ENCODE measurements around the gene WLS. TPM values are rescaled to one million over a fixed set of nuclear protein-coding genes. Genes with fewer than 3 reads are reported as not detected.

The WLS gene
- total RNA-seq, 2 donors from 2014 or later, result 74.5 to 92.1 TPM

DNA sequence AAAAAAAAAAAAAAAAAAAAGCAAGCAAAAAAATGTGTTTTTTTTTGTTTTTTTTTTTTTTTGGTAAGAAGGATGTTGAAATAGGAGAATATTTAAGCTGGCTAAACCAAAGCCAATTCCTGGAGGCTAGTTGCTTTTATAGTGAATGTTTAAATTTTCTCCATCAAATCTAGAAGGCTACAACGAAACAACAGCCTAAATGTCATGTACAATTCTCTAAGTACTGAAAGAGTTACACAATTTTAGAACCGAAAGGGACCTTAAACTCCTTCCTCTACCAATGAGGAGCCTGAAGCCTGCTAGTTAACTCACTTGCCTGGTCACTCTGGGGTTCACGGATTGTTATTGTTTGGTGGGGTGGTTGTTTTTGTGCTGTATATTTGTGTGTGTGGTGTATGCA is 3.5 kb downstream of the WLS start:
- WGBS, result 21% methylated on average over 3 of the region's 3 CpGs

DNA sequence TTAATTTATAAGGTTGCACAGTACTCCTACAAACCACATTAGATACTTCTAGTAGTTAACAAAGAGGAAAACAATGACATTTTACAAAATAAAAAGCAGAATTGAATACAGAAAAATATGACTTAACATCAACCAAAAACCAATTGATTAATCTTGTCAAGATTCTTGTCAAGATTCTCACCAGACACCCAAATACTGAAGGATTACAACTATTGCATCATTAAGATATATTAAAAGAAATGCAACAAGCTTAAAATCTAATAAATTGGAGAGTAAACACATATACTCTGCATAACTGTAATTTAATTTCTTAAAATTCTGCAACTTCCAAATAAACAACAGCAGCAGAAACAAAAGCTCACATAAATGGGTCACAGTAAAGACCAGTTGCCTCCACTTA is 4.7 kb downstream of the WLS start:
- H3K4me1 ChIP-seq (replicated peaks), result no peaks in the 10 kb centered on the region
- TF ChIP-seq POLR2A (IDR thresholded peaks at IDR 0.05) (no peak), POLR2AphosphoS5 (IDR thresholded peaks at IDR 0.05) (no peak)
- TF ChIP-seq, protein P1, sequence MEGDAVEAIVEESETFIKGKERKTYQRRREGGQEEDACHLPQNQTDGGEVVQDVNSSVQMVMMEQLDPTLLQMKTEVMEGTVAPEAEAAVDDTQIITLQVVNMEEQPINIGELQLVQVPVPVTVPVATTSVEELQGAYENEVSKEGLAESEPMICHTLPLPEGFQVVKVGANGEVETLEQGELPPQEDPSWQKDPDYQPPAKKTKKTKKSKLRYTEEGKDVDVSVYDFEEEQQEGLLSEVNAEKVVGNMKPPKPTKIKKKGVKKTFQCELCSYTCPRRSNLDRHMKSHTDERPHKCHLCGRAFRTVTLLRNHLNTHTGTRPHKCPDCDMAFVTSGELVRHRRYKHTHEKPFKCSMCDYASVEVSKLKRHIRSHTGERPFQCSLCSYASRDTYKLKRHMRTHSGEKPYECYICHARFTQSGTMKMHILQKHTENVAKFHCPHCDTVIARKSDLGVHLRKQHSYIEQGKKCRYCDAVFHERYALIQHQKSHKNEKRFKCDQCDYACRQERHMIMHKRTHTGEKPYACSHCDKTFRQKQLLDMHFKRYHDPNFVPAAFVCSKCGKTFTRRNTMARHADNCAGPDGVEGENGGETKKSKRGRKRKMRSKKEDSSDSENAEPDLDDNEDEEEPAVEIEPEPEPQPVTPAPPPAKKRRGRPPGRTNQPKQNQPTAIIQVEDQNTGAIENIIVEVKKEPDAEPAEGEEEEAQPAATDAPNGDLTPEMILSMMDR (IDR thresholded peaks at IDR 0.05), result no peak
- no peak for DNase-seq (ENCODE audit: low spot score)
- no peak overlapping the region for H3K4me3 ChIP-seq
- H3K27ac ChIP-seq, result no peak overlapping the region
- no peaks in the 10 kb centered on the region for H3K27me3 ChIP-seq (replicated peaks; ENCODE audit: insufficient read depth)
- no peaks in the 10 kb centered on the region for H3K9me3 ChIP-seq
- intact Hi-C loops (cut with DNase I), result no loop called here
- no peaks in the 10 kb centered on the region for H3K36me3 ChIP-seq

More for the DNA sequence above, 3.5 kb downstream of the WLS start:
- no peaks in the 10 kb centered on the region for H3K27me3 ChIP-seq (replicated peaks; ENCODE audit: insufficient read depth)
- H3K9me3 ChIP-seq, result no peaks in the 10 kb centered on the region
- H3K4me1 ChIP-seq (replicated peaks), result no peaks in the 10 kb centered on the region
- H3K27ac ChIP-seq, result peak overlapping the region; percentile 85 to 87
- intact Hi-C loops (cut with DNase I), result no loop called here
- H3K36me3 ChIP-seq, result no peaks in the 10 kb centered on the region
- TF ChIP-seq, protein P1 (IDR thresholded peaks at IDR 0.05), result no peak
- TF ChIP-seq POLR2A (IDR thresholded peaks at IDR 0.05) (no peak), POLR2AphosphoS5 (IDR thresholded peaks at IDR 0.05) (no peak)
- DNase-seq (ENCODE audit: low spot score), result no peak
- peak overlapping the region in 1 of 2 donors; percentile 7 for H3K4me3 ChIP-seq

DNA sequence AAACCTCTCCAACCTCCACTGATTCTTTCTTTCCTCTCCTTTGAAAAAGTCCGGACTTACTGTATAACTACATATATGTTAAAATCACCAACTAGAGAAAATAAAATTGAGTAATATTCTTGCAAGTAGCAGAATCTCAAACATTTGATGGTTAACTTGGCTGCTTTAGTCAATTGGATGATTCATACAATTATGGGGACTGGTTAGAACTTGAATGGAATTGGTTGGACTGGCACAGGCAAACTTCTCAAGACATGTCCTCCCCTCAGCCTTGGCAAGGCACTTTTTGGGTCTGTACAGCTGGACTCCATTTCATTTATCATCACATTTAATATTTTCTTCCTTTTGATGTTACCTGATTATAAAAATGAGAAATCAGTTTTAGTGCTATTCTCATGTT is 6.5 kb downstream of the WLS start:
- peak; percentile 37 for DNase-seq (ENCODE audit: low spot score)
- no peaks in the 10 kb centered on the region for H3K9me3 ChIP-seq
- H3K27me3 ChIP-seq (replicated peaks; ENCODE audit: insufficient read depth), result no peaks in the 10 kb centered on the region
- no peaks in the 10 kb centered on the region for H3K36me3 ChIP-seq
- H3K4me1 ChIP-seq (replicated peaks), result no peaks in the 10 kb centered on the region
- intact Hi-C loops (cut with DNase I), result no loop called here
- H3K27ac ChIP-seq, result no peak overlapping the region
- TF ChIP-seq POLR2AphosphoS5 (IDR thresholded peaks at IDR 0.05), result no peak
- TF ChIP-seq, protein P1 (IDR thresholded peaks at IDR 0.05), result no peak
- TF ChIP-seq POLR2A (IDR thresholded peaks at IDR 0.05), result no peak
- H3K4me3 ChIP-seq, result no peak overlapping the region
- WGBS, result 48% methylated on average over 1 of the region's 1 CpG

DNA sequence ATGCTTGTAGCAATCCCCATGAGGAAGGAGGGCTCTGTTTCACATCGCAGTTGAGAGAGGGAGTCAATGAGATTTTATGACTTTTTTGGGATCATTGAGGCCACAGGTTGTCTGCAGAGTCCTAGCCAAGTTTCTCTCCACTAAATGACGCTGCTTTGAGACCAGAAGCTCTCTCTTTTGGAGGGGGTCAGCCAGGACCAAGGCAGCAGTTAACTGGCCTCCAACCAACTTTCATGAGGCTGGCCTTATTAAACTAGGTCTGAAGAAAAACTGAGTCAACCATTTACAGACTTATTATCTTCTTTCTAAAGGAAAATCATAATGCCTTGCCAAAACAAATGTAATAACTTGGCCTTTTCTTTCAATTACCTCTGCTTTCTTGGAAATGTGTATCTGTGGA is 8.6 kb downstream of the WLS start:
- WGBS, result 45% methylated on average over 2 of the region's 2 CpGs
- intact Hi-C loops (cut with DNase I), result no loop called here
- TF ChIP-seq, protein P1 (IDR thresholded peaks at IDR 0.05), result no peak
- no peak for TF ChIP-seq POLR2AphosphoS5 (IDR thresholded peaks at IDR 0.05)
- no peak for TF ChIP-seq POLR2A (IDR thresholded peaks at IDR 0.05)
- Histone ChIP-seq H3K36me3 (no peaks in the 10 kb centered on the region), H3K4me3 (no peak overlapping the region), H3K27ac (no peak overlapping the region), H3K9me3 (no peaks in the 10 kb centered on the region), H3K27me3 (replicated peaks; ENCODE audit: insufficient read depth) (no peaks in the 10 kb centered on the region), H3K4me1 (replicated peaks) (no peaks in the 10 kb centered on the region)
- no peak for DNase-seq (ENCODE audit: low spot score)

DNA sequence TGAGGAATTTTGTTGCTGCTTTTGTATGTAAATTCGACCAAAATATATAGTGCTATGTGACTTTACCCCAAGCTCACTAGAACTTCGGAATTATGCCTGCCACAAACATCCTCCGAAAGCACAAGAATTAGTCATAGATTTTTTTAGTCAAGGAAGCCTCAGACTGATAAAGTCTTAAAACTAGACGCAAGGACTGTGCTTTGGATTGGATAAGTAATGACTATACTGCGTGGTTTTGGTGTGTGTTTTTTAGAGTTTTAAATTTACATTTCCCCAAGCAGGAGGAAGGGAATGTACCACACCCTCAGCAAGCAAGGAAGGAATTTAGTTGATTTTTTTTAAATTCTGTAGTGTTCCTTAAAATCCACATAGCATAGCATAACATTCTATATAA is 10.3 kb downstream of the WLS start:
- H3K4me1 ChIP-seq (replicated peaks), result no peaks in the 10 kb centered on the region

More for the DNA sequence above, 10.3 kb downstream of the WLS start:
- H3K4me3 ChIP-seq, result no peak overlapping the region
- H3K27ac ChIP-seq, result peak overlapping the region; percentile 14 to 21
- no peak for DNase-seq (ENCODE audit: low spot score)
- intact Hi-C loops (cut with DNase I), result no loop called here
- no peaks in the 10 kb centered on the region for H3K36me3 ChIP-seq
- no peak for TF ChIP-seq POLR2A (IDR thresholded peaks at IDR 0.05)
- TF ChIP-seq, protein P1 (IDR thresholded peaks at IDR 0.05), result no peak
- no peak for TF ChIP-seq POLR2AphosphoS5 (IDR thresholded peaks at IDR 0.05)
- WGBS, result 31% methylated on average over 5 of the region's 5 CpGs
- no peaks in the 10 kb centered on the region for H3K27me3 ChIP-seq (replicated peaks; ENCODE audit: insufficient read depth)
- H3K9me3 ChIP-seq, result no peaks in the 10 kb centered on the region
